ENCODE data around the gene ALPK3. TPM values are rescaled to one million over a fixed set of nuclear protein-coding genes. Genes with fewer than 3 reads are reported as not detected.

The ALPK3 gene
- total and polyA plus RNA-seq, 10 of the 15 experiments (the other 5 are each of a cell fraction or from before 2014, with no cell fraction given), result under 0.01 to 0.05 (median 0.02) TPM; not detected in 6

DNA sequence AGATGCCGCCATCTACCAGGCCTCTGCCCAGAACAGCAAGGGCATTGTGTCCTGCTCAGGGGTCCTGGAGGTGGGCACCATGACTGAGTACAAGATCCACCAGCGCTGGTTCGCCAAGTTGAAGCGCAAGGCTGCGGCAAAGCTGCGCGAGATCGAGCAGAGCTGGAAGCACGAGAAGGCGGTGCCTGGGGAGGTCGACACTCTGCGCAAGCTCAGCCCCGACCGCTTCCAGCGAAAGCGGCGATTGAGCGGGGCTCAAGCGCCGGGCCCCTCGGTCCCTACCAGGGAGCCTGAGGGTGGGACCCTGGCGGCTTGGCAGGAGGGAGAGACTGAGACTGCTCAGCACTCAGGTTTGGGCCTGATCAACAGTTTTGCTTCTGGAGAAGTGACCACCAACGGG is 22.6 kb downstream of the ALPK3 start:
- BruUV-seq (replicated peaks), result no TSS peak
- SMC1A ChIA-PET (ENCODE audit: uncharacterized antibody, unreplicated experiment), result interaction anchor here (1.3 kb wide), 1 partner anchor 13 kb away, joined by 3 read pairs; no protein-coding TSS in a partner anchor
- in situ Hi-C loops (cut with MboI), result no loop called here
- CTCF ChIA-PET, result no interaction called here
- TF ChIP-seq BHLHE40 (IDR thresholded peaks at IDR 0.05; ENCODE audit: borderline replicate concordance in 1 of 2, low read depth in 2 of 2, low read length in 1 of 2), result no peak
- no peak for TF ChIP-seq ATF7 (IDR thresholded peaks at IDR 0.05; ENCODE audit: low read depth)
- TF ChIP-seq HDGF (IDR thresholded peaks at IDR 0.05), result no peak
- no peak for TF ChIP-seq ZZZ3 (IDR thresholded peaks at IDR 0.05; ENCODE audit: control insufficient read depth, insufficient read length, low read depth)
- TF ChIP-seq, protein P1, sequence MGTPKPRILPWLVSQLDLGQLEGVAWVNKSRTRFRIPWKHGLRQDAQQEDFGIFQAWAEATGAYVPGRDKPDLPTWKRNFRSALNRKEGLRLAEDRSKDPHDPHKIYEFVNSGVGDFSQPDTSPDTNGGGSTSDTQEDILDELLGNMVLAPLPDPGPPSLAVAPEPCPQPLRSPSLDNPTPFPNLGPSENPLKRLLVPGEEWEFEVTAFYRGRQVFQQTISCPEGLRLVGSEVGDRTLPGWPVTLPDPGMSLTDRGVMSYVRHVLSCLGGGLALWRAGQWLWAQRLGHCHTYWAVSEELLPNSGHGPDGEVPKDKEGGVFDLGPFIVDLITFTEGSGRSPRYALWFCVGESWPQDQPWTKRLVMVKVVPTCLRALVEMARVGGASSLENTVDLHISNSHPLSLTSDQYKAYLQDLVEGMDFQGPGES (IDR thresholded peaks at IDR 0.05), result no peak
- no peak for TF ChIP-seq SIN3A (IDR thresholded peaks at IDR 0.05; ENCODE audit: low read depth, low read length)
- TF ChIP-seq POLR2AphosphoS5 (IDR thresholded peaks at IDR 0.05; ENCODE audit: low read length), result no peak
- TF ChIP-seq PML (IDR thresholded peaks at IDR 0.05; ENCODE audit: low read length), result no peak
- TF ChIP-seq GATAD2B (conservative IDR thresholded peaks at IDR 0.05; ENCODE audit: low read depth), result no peak
- intact Hi-C loops (cut with micrococcal nuclease; ENCODE audit: unreplicated experiment), result loop anchor here (10.0 kb wide), 1 partner anchor 205 kb away; no protein-coding TSS in a partner anchor
- WGBS (ENCODE audit: insufficient coverage, insufficient replicate concordance, low lambda C conversion rate, missing lambda C conversion rate), result 82% methylated on average over 23 of the region's 23 CpGs
- RAD21 ChIA-PET (ENCODE audit: unreplicated experiment), result no interaction called here
- Histone ChIP-seq H3K4me1 (ENCODE audit: control insufficient read depth, insufficient read depth, low read length) (no peaks in the 10 kb centered on the region), H3K36me3 (ENCODE audit: control insufficient read depth in 2 of 2, insufficient read depth in 2 of 2, low read length in 1 of 2) (no peaks in the 10 kb centered on the region), H3K27ac (ENCODE audit: control insufficient read depth, insufficient read depth) (no peak overlapping the region), H4K20me1 (ENCODE audit: control insufficient read depth, insufficient read depth) (no peaks in the 10 kb centered on the region), H3K4me2 (ENCODE audit: control insufficient read depth, insufficient read depth) (no peak overlapping the region), H2AFZ (ENCODE audit: control insufficient read depth, low read depth, low read length) (no peak overlapping the region), H3K9me3 (replicated peaks; ENCODE audit: control insufficient read depth, insufficient read depth, low read length) (no peaks in the 10 kb centered on the region), H3K79me2 (ENCODE audit: control insufficient read depth, insufficient read depth, low read length) (no peaks in the 10 kb centered on the region), H3K27me3 (replicated peaks in 1 of 2; ENCODE audit: control insufficient read depth in 2 of 2, insufficient read depth in 2 of 2, low read length in 1 of 2) (peaks cover 0 to 5% of the 10 kb centered on the region in 2 experiments; a peak in 3 of 4 replicates), H3K4me3 (no peak overlapping the region), H3K9ac (ENCODE audit: control insufficient read depth, insufficient read depth, low read length) (no peak overlapping the region)
- no peak for FAIRE-seq
- no peak for DNase-seq (ENCODE audit: low read depth, low spot score)
- POLR2A ChIA-PET, result no interaction called here
- ATAC-seq, result no peak

Data from GM12878 (cell line).